HS-5 (cell line): ENCODE measurements around the gene MYO7B.
"Not testable (repeated sequence)": the region's sequence is repeated elsewhere in the genome, so short reads cannot be mapped to it uniquely, and the experiment has no call there.

Experiments used
- DNase-seq: peaks from one replicate; pipeline ENCODE4 v3.0.0-alpha.2; 2012; ENCODE audit warnings: low read depth

The MYO7B gene

GRCh38 chr2:127552846-127553245 lies 17.4 kb downstream of the MYO7B start:
- DNase-seq = no peak

- no peak for DNase-seq
Measured at GRCh38 chr2:127558911-127559310, 23.4 kb downstream of the MYO7B start.

- DNase-seq = no peak
Measured at GRCh38 chr2:127559454-127559853, 24.0 kb downstream of the MYO7B start.

- no peak for DNase-seq
Measured at GRCh38 chr2:127560201-127560930, 24.9 kb downstream of the MYO7B start.

GRCh38 chr2:127560931-127561280 lies 25.4 kb downstream of the MYO7B start:
- DNase-seq = no peak

DNA sequence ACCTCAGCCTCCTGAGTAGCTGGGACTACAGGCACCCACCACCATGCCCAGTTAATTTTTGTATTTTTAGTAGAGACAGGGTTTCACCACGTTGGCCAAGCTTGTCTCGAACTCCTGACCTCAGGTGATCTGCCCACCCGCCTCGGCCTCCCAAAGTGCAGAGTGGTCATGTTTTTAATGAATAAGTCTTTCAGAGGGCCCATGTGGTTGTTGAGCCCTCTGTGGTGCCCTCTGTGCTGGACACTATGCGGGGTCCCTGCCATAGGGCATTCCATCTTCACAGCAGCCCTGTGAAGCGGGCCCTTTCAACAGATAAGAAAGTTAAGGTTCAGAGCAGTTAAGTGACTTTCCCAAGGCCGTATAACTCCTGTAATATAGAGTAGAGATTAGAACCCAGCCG lies 25.9 kb downstream of the MYO7B start:
- no peak for DNase-seq

DNA sequence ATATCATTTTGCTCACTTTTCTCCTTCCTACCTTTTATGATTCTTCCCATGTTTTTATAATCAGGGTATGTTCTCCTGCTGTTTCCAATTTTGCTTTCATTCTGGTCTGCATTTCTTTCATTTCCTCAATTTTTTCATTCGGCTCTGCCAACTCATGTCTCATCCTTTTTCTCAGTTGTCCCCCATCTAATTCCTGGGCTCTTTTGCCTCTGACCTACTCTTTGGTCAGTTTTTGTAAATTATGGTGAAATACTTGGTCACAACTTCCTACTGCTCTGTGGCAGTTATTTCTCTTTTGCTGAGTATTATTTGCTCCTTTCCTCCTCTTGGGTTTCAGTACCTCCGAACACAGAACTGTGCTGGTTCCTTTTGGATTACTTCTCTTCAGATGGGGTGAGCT lies 27.5 kb downstream of the MYO7B start:
- no peak for DNase-seq

DNA sequence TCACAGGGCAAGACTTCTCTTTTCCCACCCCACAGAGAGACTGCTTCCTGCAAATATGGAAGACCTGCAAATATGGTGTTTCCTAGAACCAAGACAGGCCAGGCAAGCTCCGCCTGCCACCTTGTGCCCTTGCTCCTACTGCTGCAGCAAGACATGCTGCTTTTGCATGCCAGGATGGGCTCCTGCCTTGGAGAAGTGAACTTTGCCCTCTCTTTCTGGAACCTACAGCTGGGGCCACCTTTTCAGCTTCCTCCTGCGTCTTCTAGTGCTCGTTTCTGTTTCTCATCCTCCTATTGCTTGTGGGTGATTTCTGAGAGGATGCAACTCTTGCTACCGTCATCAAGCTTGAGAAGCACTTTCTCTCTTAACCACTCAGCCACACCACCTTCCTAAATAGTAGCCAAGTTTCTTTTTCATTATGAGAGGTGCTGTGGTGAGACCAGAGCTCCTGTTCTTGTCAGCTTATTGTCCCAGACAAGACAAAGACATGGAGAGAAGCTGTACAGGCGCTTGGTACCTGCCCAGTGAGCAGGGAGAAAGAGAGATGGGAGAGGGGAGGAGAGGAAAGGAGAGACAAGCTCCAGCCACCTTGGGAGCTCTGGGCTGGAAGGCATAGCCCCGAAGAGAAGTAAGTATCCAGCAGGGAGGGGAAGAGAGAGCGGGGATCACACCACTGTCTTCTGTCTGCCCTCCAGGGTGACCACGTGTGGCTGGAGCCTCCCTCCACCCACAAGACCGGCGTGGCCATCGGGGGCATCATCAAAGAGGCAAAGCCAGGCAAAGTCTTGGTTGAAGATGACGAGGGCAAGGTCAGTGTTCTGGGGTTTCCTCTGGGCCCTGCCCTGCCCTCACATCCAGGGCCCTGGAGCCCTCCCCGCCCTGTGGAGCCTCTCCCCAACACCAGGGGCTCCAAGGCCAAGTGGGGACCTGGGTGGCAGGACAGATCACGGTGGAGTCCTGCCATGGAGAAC lies 28.3 kb downstream of the MYO7B start:
- DNase-seq = no peak

DNA sequence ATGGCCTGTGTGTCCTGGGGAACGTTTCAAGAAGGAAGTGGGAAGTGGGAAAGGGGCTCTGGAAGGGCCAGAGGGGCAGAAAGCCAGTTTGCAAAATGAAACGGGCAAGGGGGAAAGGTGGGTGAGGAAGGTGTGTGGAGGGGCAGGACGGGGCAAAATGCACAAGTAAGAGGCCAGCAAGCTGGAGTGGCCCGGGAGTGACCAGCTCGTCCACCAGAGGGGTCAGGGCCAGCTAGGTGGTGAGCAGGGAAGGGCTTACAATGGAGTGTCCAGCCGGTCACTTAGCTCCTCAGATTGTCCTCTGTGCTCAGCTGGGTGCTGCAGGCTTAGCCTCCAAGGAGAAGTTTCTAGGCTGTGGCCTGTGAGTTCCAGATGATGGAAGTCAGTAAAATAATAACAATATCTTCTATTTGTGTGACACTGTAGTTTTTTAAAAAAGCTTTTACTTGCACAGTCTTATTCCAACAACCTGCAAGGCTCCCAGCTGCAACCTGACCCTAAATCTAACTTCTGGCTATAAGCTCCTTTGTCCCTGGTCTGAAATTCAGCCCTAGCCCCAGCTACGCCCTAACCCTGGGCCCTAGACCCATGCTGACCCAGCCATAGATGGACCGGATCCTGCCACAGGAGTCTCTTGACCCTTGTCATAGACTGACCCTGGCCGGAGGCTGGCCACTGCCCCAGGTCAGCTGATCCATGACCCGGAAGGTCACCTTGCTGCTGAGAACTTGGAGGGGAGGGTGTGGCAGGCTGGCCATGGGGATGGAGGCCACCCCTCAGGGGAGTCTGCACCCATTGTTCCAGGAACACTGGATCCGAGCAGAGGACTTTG lies 29.2 kb downstream of the MYO7B start:
- no peak for DNase-seq

GRCh38 chr2:127565261-127566138 lies 30.0 kb downstream of the MYO7B start:
- no peak for DNase-seq

DNA sequence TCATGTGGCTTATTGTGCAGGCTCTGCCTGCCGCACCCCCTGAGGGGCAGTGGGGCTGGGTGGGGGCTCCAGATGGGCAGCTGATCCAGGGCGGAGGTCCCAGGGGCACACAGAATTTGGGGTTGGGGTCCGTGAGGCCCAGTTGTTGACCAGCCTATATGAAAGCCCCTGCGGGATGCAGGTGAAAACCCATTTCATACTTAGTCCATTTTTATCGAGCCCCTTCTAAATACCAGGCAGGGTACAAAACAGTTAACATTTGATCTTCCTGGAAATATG lies 30.6 kb downstream of the MYO7B start:
- no peak for DNase-seq

DNA sequence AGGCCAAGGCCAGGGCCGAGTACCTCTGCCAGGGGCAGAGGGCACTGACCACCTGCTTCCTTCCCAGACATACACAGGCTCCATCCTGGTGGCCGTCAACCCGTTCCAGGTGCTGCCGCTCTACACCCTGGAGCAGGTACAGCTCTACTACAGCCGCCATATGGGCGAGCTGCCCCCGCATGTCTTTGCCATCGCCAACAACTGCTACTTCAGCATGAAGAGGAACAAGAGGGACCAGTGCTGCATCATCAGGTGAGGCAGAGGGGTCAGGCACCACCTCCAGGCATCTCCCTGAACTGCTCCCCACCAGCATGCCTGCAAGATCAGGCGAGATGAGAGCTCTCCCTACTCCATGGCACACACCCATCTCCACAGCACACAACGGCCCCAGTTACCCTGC lies 31.1 kb downstream of the MYO7B start:
- DNase-seq = no peak

DNA sequence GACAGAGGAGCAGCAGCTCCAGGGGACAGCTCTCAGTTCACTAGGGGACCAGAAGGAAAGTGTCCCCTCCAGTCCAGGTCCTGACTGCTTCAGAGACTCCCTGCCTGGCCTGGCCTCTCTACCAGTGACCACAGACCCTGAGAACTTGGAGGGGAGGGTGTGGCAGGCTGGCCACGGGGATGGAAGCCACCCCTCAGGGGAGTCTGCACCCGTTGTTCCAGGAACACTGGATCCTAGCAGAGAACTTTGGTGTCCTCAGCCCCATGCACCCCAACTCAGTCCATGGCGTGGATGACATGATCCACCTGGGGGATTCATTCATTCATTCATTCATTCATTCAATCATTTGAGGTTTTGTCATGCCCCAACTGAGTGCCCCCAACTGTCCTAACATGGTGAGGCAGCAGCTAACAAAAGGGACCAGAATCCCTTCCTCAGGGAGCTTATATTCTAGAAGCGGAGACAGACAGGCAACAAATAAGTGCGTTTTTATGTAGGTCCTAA lies 31.9 kb downstream of the MYO7B start:
- no peak for DNase-seq

DNA sequence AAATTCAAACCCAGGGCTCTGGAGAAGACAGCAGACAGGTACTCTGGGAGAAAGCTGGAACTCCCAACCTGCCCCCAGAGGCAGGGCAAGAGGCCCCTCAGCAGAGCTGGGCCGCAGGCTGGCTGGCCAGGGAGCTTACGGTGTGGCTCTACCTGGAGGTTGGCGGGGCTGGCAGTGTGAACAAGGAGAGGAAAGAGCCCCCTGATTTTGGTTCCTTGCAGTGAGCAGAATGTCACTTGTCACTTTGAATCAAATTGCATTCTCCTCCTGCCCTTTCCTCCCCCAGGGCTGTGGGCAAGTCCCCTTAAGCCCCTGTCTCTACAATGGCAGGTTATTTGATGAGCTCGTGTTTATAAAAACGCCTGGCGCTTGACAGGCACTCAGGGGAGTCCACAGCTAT lies 32.6 kb downstream of the MYO7B start:
- DNase-seq = no peak

GRCh38 chr2:127569666-127570065 lies 34.2 kb downstream of the MYO7B start:
- no peak for DNase-seq

DNA sequence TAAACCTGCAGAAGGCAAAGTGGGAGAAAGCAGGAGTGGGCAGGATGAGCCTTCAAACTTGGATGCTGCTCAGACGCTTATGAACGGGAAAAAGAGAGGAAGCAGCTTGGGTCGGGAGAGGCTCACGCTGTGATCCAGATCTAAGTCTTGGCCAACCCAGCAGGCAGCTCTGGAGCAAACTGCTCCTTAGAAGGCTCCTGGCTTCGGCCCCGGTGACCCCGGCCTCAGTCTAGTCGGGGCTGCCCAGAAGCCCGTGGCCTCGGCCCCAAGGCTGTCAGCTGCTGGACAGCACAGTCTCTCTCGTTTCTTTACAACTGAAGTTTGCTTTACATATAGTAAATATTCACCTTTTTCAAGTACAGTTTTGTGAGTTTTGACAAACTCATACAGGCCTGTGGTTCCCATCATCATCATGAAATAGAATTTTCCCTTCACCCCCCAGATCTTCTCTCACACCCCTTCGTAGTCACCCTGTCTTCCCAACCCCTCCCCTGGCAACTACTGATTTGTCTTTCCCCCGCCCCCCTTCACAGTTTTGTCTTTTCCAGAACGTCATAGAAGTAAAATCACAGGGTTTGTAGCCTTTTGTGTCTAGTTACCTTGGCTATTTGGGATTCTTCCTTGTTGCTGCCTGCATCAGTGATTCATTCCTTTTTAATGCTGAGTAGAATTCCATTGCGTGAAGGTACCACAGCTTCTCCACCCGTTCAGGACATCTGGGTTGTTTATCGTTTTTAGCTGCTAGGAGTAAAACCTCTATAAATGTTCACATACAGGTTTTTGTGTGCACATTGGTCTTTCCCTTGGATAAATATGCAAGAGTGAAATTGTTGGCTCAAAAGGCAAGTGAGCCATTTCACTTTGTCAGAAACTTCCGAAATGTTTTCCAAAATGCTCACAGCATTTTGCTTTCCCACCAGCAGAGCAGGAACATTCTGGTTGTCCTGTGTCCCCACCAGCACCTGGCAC lies 35.1 kb downstream of the MYO7B start:
- DNase-seq = no peak

DNA sequence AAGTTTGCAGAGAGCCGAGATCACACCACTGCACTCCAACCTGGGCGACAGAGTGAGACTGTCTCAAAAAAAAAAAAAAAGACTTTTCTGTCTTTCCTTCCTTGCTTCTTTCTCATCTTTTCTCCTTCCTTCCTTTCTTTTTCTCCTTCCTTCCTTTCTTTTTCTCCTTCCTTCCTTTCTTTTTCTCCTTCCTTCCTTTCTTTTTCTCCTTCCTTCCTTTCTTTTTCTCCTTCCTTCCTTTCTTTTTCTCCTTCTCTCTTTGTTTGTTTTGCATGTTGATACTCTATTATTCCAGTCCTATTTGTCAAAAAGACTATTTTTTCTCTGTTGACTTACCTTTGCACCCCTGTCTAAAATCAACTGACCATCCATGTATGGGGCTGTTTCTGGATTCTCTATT lies 36.9 kb downstream of the MYO7B start:
- DNase-seq = not testable (repeated sequence)

DNA sequence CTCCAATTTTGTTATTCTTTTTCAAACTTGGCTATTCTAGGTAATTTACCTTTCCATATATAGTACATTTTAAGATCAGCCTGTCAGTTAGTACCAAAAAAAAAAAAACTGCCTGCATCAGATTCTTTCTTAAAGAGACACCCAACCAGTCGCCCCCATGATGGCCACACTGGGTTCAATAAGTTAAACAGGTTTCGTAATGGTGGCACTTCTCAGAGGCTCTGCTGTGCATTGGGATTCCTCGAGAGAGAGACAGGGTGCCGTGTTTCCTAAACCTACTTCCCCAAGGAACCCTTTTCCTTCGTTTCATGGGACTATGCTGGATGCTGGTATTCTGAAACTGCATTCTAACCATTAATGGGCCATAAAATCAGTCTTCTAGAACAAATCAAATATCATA lies 37.4 kb downstream of the MYO7B start:
- no peak for DNase-seq

- DNase-seq = no peak
Measured at GRCh38 chr2:127573298-127573697, 37.8 kb downstream of the MYO7B start.

DNA sequence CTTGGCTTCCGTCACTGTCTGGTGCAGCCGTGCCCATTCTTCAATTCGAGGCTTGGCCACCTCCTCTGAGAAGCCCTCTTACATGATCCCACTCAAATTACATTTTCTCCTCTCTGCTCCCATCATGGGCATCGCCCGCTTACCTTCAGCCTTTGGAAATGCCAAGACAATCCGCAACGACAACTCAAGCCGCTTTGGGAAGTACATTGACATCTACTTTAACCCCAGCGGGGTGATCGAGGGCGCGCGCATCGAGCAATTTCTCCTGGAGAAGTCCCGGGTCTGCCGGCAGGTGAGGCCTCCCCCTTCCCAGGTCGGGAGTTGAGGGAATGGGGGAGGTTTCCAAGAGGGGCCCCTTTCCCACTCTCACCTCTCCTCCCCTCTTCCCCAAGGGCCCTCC lies 38.3 kb downstream of the MYO7B start:
- DNase-seq = no peak
